GM06990 (cell line): ENCODE data around the gene BPIFB3.

ENCODE experiments used
- DNase-seq: peaks from one replicate; pipeline ENCODE4 v3.0.0-alpha.2; 2011; ENCODE audit not compliant: insufficient read length; ENCODE audit errors: extremely low read depth
- H3K27me3 ChIP-seq: replicated peaks from 2 replicates; pipeline ENCODE4 v1.6.0; 2011; ENCODE audit warnings: low read length; ENCODE audit not compliant: control insufficient read depth, insufficient read depth
- H3K36me3 ChIP-seq: 2 replicates; pipeline ENCODE4 v1.5.1; 2011; ENCODE audit warnings: low read length; ENCODE audit not compliant: control insufficient read depth, insufficient read depth
- H3K4me3 ChIP-seq: replicated peaks from 2 replicates; pipeline ENCODE4 v1.5.1; 2011; ENCODE audit warnings: low read depth, mild to moderate bottlenecking, control low read depth, low read length
- TF ChIP-seq, protein P1 (sequence below): IDR thresholded peaks from 2 replicates; pipeline ENCODE4 v1.5.1; 2011; ENCODE audit warnings: low read length, control low read depth, mild to moderate bottlenecking, inconsistent platforms; ENCODE audit not compliant: insufficient read depth, poor library complexity, severe bottlenecking

The BPIFB3 gene

DNA sequence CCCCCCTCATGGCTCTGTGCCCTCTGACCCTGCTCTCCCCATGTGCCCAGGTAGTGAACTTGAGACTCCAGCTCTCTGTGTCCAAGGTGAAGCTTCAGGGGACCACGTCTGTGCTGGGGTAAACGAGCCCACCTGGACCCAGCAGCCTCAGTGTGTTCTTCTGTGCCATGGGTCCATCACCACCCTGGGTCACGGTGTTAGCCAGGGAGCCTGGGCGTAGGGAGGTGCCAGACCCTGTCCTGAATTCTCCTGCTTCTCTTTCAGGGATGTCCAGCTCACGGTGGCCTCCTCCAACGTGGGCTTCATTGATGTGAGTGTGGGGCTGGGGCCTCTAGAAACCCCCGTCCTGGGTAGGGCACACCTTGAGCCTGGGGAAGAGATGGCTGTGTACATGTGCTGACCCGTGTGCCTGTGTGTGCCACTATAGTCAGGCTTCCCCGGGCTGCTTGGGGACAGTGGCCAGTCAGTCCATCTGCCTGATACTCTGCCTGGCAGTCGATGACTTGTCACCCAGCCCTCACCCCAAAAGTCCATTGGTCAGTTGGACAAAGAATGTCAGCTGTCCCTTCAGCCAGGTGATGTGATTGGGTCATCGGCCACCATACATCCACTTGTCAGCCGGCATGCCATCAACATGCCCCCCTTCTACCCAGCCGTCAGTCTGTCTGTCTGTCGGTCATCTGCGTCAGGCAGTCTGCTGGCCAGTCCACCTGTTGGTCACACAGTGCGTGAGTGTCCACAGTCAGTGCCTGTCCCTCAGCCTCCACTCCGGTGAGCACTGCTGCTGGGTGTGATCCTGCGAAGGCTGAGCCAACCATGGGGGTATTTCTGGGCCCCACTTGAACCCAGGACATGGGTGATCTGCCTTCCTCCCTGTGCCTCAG is 33.2 kb upstream of the BPIFB3 start:
- TF ChIP-seq, protein P1, sequence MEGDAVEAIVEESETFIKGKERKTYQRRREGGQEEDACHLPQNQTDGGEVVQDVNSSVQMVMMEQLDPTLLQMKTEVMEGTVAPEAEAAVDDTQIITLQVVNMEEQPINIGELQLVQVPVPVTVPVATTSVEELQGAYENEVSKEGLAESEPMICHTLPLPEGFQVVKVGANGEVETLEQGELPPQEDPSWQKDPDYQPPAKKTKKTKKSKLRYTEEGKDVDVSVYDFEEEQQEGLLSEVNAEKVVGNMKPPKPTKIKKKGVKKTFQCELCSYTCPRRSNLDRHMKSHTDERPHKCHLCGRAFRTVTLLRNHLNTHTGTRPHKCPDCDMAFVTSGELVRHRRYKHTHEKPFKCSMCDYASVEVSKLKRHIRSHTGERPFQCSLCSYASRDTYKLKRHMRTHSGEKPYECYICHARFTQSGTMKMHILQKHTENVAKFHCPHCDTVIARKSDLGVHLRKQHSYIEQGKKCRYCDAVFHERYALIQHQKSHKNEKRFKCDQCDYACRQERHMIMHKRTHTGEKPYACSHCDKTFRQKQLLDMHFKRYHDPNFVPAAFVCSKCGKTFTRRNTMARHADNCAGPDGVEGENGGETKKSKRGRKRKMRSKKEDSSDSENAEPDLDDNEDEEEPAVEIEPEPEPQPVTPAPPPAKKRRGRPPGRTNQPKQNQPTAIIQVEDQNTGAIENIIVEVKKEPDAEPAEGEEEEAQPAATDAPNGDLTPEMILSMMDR, result no peak
- H3K36me3 ChIP-seq, result no peaks in the 10 kb centered on the region
- no peaks in the 10 kb centered on the region for H3K27me3 ChIP-seq
- DNase-seq, result no peak
- no peak overlapping the region for H3K4me3 ChIP-seq

DNA sequence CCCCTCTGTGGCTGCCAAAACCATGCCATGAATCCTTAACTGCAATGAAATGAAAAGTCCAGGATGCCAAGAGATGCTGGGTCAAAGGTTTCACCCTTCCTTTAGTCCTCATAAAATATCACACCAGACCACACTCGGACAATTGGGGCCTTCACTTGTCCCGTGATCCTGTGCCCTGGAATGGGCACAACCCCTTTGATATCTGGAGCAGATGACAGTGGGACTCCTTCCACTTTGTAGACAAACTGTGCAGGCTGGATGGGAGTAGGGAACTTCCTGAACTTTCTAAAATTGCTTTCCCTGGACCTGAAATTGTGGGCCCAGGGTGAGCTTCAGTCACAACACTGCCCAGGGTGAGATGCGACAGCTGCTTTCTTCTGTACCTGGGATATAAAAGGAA is 31.8 kb upstream of the BPIFB3 start:
- Histone ChIP-seq H3K27me3 (no peaks in the 10 kb centered on the region), H3K36me3 (no peaks in the 10 kb centered on the region), H3K4me3 (no peak overlapping the region)
- no peak for DNase-seq
- TF ChIP-seq, protein P1, result no peak

DNA sequence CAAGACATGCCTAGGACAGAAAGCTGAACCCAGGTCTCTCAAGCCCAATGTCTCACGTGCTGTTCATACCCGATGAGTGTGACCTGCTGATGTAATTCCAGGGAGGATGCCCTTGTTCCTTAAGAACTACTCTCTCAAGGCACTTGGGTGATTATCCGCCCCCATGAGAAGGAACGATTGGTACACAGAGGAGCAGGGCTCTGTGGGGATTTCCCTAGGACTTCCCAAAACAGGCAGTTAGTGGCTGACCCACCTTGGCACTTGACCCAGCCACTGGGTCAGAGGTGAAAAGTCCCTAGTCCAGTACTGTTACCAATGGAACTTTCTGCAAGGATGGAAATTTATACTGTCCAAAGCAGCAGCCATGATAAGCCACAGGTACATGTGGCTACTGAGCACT is 31.4 kb upstream of the BPIFB3 start:
- no peaks in the 10 kb centered on the region for H3K36me3 ChIP-seq
- DNase-seq, result no peak
- no peaks in the 10 kb centered on the region for H3K27me3 ChIP-seq
- TF ChIP-seq, protein P1, result no peak
- H3K4me3 ChIP-seq, result no peak overlapping the region

DNA sequence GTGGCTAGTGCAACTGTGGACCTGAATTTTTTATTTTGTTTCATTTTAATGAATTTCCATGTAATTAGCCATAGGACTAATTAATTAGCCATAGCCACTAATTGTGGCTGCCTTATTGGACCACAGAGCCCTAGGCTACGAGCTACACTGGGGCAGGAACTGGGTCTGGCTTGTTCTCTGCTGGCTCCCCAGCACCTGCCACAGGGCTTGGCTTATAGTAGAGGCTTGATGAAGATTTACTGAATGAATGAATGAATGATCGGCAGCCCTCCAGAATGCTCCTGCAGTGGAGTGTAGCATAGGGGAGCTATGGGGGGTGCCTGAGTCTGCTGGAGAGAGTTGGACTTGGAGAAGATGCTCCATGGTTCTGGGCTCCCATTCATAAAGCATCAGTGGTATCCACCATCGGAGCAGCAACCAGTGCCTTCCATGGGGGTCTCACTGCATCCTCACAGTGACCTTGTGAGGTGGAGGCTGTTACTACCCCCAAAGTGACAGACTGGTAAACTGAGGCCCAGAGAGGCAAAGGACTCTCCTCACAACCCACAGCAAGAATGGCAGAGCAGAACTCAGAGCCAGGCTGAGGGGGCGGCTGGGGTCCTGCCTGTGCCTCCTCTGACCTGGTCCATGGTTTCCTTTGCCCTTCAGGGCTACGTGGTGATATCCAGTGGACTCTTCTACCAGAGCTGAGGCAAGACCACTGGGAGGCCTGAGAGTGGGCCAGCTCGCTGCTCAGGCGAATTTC is 30.8 kb upstream of the BPIFB3 start:
- no peak overlapping the region for H3K4me3 ChIP-seq
- TF ChIP-seq, protein P1, result no peak
- H3K36me3 ChIP-seq, result no peaks in the 10 kb centered on the region
- H3K27me3 ChIP-seq, result no peaks in the 10 kb centered on the region
- DNase-seq, result no peak

DNA sequence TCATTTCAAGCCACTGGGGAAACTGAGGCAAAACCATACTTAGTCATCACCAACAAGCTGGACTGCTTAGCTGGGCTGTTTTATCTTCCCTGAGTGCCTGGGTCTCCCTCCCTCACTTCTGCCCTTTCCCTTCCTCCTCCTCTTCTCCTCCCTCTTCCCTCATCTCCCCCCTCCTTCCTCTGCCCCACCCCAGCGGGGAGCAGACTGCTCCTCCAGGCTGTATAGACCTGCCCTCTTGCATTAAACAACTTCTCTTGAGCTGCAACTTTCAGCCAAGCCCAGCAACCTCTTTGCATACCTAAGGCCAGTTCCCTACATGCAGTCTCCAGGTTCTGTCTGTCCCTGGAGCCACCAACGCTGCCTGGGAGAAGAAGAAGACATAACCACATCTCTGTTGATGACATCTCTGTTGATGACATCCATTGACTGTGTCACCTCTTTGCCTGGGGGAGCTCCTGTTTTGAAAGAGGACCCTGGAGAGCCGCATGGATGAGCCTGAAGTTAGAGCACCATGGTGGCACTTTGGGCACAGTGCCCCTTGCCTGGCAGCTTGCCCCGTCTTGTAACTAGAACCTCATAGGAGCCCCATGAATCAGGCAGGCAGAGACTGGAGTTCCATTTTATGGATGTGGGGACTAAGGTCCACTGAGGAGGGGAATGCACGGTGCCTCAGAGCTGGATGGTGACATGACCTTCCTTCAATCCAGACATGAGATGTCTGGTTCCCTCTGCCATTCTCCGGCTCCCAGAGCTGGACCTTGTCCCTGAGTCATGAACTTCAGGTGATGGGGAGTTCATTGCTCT is 30.1 kb upstream of the BPIFB3 start:
- DNase-seq, result no peak
- Histone ChIP-seq H3K4me3 (no peak overlapping the region), H3K27me3 (no peaks in the 10 kb centered on the region), H3K36me3 (no peaks in the 10 kb centered on the region)
- TF ChIP-seq, protein P1, result no peak
